NOMO-1 treated with dmso at 0.1 percent for 144 hours (cell line): ENCODE results near the gene PRPF31.
"Not testable (repeated sequence)": the region's sequence is repeated elsewhere in the genome, so short reads cannot be mapped to it uniquely, and the experiment has no call there.

ENCODE experiments used
- DNase-seq: peaks from one replicate; lab custom pipeline; 2025; ENCODE audit not compliant: unreplicated experiment; lab: John Stamatoyannopoulos, UW

The PRPF31 gene

DNA sequence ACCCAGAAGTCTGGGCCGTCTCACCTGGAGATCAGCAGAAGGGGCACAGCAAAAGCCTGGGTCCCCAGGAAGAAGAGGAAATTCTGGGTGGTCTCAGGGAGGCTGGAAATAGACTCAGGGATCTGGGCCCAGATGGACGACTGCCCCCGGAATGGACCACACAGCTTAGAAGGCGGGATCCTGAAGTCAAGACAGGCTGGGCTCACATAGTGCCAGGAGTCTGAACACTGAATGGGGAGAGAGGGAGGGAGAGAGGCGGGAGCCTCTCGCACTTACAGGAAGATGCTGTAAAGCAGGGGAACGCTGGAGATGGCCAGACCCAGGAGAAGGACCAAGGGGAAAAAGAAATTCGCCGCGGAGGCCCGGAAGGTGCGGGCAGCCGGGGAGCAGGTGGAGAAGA, 45.3 kb downstream of the PRPF31 start:
- DNase-seq: no peak

DNA sequence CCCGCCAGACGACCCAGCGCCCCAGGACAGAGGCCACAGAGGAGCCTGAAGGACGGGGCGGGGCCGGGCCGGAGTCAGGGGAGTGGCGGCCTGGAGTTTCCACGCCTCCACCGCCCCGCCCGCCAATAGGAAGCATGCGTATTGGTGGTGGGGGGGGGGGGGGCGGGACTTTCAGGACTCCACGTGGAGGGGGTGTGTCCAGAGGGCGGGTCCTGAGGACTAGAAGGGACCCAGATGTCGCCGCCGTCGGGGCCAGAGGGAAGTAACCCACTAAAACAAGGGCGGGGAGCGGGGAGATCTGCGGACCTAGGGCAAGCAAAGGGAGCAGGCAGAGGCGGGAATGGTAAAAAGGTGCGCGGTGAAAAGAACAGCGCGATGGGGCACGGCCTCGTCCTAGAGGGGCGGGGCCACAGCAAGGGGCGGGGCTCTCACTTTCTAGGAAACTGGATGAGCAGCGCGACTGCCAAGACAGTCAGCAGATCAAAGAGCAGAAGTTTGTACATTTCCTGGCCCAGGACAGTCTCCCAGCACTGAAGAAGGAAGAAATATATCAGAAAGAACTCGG, 46.8 kb downstream of the PRPF31 start:
- peak; percentile 94 for DNase-seq

DNA sequence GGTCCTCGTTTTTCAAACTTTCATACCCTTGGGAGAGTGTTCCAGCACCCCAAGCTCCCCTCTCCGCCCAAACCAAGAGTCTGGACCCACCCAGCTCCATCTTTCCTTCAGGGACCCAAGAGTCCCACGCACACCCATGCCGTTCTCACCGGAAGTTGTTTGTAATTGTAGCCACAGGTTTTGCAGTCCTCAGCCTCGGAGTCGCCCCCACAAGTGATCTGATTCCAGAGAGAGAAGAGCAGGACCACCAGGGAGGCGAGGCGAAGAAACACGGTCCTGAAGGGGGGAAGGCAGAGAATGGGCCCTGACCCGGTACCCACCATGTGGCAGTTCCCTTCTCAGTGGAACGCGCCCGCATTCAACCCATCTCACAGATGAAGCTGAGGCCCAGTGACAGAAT, 47.3 kb downstream of the PRPF31 start:
- DNase-seq: no peak

DNA sequence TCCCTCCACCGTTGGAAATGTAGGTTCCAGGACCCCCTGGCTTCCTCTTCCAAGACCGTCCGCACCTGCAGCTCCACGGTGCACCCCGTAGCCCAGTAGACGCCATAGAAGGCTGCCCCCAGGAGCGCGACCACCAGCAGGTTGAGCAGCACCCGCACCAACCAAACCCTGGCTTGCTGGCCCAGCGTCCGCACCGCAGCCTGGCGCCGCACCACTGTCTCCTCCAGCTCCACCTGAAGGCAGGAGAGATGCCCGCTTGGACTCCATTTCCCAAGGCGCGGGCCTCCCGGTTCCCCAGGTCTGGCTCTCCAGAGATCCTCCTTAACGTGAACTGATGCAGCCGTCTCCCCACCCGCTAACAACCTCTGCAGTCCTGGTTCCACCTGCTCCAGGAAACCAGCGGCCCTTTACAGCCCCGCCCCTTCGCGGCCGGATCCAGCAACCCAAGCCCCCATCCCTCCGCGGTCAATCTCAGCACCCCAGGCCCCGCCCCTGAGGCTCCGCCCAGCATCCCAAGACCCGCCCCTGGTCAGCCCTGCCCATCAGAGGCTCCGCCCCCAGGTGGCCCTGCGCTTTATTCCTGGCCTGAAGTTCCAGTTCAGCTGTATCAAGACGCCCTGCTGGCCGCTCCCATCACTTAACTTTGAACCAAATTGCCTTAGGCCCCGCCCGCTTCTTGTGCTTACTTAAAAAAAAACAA, 49.0 kb downstream of the PRPF31 start:
- DNase-seq: no peak

DNA sequence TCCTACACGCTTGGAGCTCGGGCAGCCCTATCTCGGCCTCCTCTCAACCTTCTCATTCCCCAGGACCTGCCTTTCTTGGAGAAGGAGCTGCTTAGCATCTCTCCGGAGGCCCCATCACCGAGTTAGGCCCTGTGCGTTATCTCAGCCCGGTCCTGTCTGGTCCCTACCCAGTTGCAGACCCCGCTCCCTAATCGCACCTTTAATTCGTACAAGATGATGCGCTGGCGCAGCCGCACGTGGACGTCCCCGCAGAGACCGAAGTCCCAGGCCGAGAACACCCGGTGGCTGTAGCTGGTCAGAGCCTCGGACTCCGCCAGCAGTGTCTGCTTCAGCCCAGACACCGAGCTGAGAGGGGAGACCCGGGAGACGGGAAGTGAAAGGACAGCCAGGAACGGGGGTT, 49.7 kb downstream of the PRPF31 start:
- no peak for DNase-seq

DNA sequence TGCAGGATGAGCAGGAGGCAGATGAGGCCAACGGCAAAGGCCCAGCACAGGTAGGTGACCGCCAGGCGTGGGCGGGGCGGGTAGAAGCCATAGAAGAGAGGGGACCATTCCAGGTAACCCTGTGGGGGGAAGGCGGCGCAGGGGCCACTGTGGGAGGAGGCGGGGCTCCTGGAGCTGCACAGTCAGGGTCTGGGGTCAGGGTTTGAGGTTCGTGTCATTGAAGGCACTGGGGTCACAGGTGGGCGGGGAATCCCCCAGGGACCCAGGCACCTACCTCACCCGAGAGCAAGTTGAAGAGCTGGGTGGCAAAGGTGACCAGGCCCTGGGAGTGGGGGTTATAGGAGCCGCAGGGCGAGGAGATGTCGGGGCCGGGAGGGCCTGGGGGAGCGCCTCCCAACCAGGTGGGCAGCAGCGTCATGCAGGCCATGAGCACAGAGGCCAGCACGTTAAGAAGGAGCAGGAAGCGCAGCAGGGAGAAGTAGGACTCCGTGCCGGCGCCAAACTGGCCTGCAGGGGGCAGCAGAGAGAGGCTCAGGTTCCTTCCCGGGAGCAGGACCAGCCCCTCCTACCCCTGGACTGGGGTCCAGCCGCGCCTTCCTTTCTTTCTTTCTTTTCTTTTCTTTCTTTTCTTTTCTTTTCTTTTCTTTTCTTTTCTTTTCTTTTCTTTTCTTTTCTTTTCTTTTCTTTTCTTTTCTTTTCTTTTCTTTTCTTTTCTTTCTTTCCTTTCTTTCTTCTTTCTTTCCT, 52.8 kb downstream of the PRPF31 start:
- peak; percentile 74 for DNase-seq

DNA sequence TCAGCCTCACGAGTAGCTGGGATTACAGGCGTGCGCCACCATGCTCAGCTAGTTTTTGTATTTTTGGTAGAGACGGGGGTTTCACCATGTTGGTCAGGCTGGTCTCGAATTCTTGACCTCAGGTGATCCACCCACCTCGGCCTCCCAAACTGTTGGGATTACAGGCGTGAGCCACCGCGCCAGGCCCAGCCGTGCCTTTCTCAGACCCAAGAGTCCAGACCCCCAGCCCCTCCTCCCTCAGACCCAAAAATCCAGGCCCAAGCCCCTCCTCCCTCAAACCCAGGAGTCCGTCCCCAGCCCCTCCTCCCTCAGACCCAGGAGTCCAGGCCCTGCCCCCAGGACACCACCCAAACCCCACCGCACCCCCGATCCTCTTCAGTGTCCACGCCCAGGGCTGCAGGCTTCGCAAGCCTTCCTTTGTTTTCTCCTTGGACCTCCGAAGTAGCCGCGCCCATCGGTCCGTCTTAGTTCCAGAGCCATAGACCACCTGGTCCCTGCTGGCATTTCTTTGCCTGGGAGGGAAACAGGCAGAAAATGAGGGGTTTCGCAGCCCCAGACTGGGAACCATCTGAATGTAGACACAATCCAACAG, 53.7 kb downstream of the PRPF31 start:
- DNase-seq: no peak

DNA sequence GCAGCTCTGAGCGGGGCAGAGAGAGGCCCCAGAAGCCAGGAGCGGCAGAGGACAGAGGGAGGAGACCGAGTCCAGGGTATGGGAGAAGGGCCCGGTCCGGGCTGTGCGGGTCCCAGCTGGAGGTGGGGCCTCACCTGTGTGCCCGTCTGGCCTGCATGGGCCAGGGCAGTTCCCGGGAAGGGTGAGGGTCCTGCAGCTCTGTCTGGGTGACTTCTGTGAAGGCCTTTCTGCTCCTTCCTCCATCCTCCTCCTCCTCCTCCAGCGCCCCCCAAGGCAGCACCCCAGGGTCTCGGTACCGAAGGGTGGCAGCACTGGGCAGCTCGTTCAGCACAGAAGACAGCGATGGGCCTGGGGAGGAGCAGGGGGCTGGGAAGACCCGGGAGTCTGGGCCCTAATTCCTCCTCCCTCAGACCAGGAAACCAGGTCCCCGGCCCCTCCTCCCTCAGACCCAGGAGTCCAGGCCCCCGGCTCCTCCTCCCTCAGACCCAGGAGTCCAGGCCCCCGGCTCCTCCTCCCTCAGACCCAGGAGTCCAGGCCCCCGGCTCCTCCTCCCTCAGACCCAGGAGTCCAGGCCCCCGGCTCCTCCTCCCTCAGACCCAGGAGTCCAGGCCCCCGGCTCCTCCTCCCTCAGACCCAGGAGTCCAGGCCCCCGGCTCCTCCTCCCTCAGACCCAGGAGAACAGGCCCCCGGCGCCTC, 56.3 kb downstream of the PRPF31 start:
- DNase-seq: not testable (repeated sequence)

DNA sequence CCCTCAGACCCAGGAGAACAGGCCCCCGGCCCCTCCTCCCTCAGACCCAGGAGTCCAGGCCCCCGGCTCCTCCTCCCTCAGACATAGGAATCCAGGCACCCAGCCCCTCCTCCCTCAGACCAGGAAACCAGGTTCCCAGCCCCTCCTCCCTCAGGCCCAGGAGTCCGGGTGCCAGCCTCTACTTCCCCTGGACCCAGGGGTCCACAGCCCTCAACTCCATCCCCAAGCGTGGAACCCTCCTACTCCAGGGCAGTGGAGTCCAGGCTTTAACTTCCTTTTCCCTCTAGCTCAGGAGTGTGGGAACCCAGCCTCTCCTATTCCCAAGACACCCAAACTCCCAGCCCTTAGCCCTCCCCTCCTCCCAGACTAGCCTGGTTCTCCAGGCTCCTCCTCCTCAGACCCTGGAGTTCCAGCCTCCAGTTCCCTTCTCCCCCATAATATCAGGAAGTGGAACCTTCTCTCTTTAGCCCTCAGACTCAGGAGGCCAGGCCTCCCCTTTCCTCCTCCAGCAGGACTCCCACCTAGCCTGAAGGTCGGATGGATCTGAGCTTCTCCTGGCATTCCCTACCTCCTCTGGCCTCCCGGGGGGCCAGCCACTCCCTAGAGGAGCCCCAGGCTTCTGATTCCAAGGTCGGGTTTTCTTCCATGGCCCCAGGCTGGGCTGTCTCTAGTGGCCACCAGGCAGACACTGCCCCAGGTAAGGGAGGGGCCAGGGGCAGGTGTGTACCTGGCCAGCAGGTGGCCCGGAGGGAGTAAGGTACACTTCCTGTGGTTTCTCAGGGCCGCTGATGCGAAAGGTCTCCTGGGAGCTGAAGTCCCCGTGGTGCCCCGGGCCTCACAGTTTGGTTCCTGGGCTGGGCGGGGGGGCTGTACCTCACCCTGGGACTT, 57.2 kb downstream of the PRPF31 start, which contains the start of gene TMC4:
Gene TMC4, minus strand, starts transcription at position 690 of the 888 bp plus-strand sequence. Its CDS starts 43 bp downstream, at position 647.
- no peak for DNase-seq

DNA sequence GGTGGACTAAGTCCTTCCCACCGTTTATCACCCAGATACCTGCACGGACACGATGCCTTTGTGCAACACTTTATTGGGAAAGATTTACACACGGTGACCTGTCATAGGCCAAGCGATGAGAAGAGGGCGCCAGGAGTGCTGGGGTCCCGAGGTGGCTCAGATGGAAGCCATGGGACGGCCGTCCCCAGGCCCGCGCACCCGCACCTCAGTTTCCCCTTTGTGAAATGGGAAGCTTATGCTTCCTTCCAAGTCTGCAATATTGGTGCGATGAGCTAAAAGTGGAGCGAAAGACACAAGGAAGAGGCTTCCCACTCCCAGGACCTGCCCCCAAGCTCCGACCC, 57.8 kb downstream of the PRPF31 start:
- DNase-seq: no peak

DNA sequence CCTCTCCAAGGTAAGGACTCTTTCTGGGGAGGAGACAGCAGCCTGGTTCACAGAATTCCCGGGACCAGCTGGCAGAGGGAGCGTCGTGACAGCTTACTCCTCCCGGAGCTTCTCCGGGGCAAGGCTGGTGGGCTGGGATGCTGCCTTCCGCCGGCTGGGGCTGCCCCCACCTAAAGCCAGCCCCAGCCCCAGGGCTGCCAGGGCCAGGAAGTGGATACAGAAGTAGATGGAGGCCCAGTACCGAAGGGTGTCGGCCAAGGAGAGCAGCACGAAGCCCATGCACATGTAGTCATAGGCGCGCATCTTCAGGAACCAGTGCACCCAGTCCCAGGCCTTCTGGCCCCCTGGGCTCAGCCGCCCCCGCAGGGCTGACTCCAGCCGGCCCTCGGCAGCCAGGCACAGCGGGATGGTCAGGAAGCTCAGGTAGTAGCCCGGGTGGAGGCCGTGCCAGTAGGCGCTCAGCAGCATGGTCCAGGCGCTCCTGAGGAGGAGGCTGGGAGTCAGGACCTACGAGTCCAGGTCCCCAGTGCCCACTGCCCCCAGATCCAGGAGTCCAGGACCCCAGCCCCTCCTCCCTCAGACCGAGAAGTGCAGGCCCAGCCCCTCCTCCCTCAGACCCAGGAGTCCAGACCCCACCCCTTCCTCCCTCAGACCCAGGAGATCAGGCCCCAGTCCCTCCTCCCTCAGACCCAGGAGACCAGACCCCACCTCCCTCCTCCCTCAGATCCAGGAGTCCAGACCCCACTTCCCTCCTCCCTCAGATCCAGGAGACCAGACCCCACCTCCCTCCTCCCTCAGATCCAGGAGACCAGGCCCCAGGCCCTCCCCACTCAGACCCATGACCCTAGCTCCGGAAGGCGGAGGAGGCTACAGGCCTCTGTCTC, 58.6 kb downstream of the PRPF31 start:
- no peak for DNase-seq

DNA sequence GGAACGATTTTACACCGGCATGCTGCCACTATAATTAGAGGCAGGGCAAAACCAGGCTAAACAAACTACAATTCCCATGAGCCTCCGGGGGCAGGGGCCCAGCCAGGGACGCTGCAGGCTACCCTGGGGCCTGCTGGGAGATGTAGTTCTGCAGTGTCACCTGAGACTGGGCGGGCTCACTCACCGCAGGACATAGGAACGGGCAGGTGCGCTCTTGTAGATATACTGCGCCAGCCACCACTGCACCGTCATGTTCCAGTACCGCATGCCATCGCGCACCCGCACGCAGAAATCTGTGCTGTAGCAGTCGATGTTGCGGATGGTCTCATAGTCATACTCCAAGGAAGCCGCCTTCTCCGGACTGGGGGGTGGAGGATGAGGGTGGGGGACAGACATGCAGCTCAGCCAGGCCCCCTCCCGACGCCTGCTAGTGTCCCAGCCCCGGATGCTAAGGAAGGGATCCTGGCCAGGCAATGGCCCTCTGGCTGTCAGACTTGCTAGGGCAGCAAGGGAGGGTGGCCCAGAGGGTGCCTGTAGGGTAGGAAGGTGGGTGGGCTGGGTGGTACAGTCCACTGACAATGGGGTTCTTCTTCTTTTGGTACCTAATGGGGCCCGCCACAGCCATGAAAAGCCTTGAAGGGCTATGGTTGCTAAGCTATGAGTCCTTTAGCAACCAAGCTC, 63.2 kb downstream of the PRPF31 start:
- DNase-seq: no peak

DNA sequence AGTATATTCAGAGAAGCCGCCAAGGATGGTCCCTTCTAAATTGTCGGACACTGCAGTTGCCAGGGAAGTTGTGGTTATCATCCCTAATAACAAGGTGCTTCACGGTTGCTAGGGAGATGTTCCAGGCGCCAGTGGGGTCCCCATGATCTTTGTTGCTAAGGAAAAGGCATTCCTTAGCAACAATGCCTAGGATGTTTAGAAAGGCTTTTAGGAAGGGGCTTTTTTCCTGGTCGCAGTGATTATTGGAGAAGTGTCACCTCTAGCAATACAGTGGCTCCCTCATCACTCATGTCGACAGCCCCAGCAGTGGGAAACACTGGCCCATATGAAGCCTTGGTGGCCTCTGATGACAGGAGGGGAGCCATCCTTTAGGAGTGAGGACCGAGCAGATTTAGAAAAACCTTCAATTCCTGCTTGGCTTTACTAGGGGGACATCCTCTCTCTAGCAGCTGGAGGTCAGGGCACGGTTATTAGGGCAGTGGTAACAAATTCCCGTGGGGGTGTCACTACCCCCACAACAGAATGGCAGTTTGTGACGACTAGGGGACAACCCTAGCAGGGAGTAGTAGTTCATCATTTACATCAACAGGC, 63.8 kb downstream of the PRPF31 start:
- DNase-seq: no peak

DNA sequence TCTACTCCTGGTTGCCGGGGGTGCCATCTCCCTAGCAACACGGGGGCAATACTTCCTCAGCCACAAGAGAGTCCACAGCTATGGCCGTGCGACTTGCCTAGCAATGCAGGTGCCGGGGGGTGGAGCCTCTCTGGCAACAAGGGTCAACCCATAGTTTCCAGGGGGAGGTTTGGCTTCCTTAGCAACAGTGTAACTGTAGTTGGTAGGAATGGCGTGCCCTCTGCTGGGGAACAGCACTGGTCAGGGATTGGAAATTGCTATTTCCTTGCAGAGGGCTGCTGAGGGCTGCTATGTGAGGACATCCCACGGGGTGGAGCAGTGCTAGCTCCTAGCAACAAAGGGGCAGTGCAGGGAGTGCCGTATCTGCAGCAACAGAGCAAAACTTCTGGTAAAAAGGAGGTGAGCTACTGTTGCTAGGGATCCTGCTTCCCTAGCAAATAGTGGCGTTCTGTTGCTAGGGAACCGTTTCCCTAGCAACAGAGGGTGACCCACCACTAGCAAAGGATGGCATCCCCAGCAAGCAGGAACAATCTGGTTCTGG, 64.4 kb downstream of the PRPF31 start:
- DNase-seq: no peak

DNA sequence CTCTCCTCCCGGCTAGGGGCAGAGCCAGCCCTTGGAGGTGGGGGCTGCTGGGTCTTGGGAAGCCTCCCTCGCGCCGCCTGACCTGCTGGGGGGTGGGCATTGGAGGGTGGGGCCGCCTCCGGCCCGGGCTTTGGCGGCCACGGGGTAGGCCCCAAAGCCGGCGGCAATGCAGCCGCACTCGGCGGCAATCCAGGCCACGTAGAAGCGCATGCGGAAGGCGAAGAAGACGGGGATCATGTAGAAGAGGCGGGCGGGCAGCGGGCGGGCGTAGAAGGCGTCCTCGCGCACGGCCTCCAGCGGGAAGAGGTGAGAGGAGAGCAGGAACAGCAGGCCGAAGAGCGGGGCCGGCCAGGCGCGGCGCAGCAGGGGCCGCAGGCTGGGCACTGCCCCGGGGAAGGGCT, 65.1 kb downstream of the PRPF31 start:
- DNase-seq: no peak
